K562 (cell line): ENCODE data around the gene NKD1. TPM values are rescaled to one million over a fixed set of nuclear protein-coding genes. Genes with fewer than 3 reads are reported as not detected.

Source experiments
- ATAC-seq: fragments of 200-7000 bp; cut with Tn5 transposase; 3 replicates; pipeline ENCODE4 v1.9.1; 2020; ENCODE audit warnings: moderate library complexity
- BruUV-seq: library from RNA; stranded (reverse); fragments of 400-500 nt; replicated peaks from 2 replicates; lab custom pipeline; 2021; lab: Mats Ljungman, UMichigan
- CTCF ChIA-PET: fragments of 300-600 bp; formaldehyde crosslinking; extraction: SDS; loops from one replicate; lab custom pipeline; 2021; ENCODE audit warnings: low intra/inter-chr PET ratio; lab: Yijun Ruan, JAX
- POLR2A ChIA-PET: fragments of 300-600, 350-650 bp; sonication (Branson Sonifier 250); formaldehyde crosslinking; extraction: SDS; loops from one replicate; lab custom pipeline; 2021; ENCODE audit warnings: antibody characterized with exemption, inconsistent platforms; lab: Yijun Ruan, JAX
- DNase-seq, 4 experiments: peaks; one replicate each; pipeline versions ENCODE4 v3.0.0 to v3.0.0-alpha.2; 2011 to 2018; ENCODE audit warnings: low spot score in 3 of 4, mixed read lengths in 3 of 4; ENCODE audit errors: extremely low read depth in 1 of 4
- FAIRE-seq: peaks from 2 replicates; lab custom pipeline; 2011; peaks lifted over from hg19 to GRCh38; lab: Jason Lieb, UNC
- H2AFZ ChIP-seq: 2 replicates; pipeline ENCODE4 v1.6.0; 2011; ENCODE audit warnings: low read depth, low read length, control low read depth, inconsistent platforms
- H3K27ac ChIP-seq: fragments of 200-600 bp; 3 replicates; pipeline ENCODE4 v1.8.0; 2011; ENCODE audit warnings: low read depth, mild to moderate bottlenecking, control low read depth, inconsistent platforms, low read length, moderate library complexity, mixed read lengths; ENCODE audit errors: extremely low read depth
- H3K27me3 ChIP-seq, 2 experiments: fragments of 300-600 bp in 1 of 2; 2 replicates in 1 of 2; 3 replicates in 1 of 2; pipeline versions ENCODE4 v1.6.0 to v1.8.0; 2011; ENCODE audit warnings: inconsistent platforms in 2 of 2, low read length in 2 of 2, mild to moderate bottlenecking in 1 of 2, mixed read lengths in 1 of 2, moderate library complexity in 1 of 2; ENCODE audit not compliant: control insufficient read depth in 2 of 2, insufficient read depth in 2 of 2
- H3K36me3 ChIP-seq: fragments of 300-600 bp; 3 replicates; pipeline ENCODE4 v1.8.0; 2011; ENCODE audit warnings: mild to moderate bottlenecking, low read length, inconsistent platforms; ENCODE audit not compliant: control insufficient read depth, insufficient read depth
- H3K4me1 ChIP-seq, 2 experiments: fragments of 200-600 bp in 1 of 2; replicated peaks in 1 of 2; 2 replicates in 1 of 2; 3 replicates in 1 of 2; pipeline versions ENCODE4 v1.5.1 to v1.8.0; 2011; ENCODE audit warnings: inconsistent platforms in 2 of 2, low read length in 2 of 2, mild to moderate bottlenecking in 1 of 2, mixed read lengths in 1 of 2, moderate library complexity in 1 of 2; ENCODE audit not compliant: control insufficient read depth in 2 of 2, insufficient read depth in 2 of 2
- H3K4me2 ChIP-seq: 2 replicates; pipeline ENCODE4 v1.6.1; 2011; ENCODE audit warnings: low read length, control low read depth, inconsistent platforms, mixed read lengths; ENCODE audit not compliant: insufficient read depth
- H3K4me3 ChIP-seq: fragments of 200-600 bp; sonication (generic), shearing (Covaris generic); 2 replicates; pipeline ENCODE4 v1.5.1; 2016; ENCODE audit warnings: control low read depth, inconsistent platforms
- H3K79me2 ChIP-seq: fragments of 200-600 bp; 3 replicates; pipeline ENCODE4 v1.8.0; 2011; ENCODE audit warnings: low read length, inconsistent platforms; ENCODE audit not compliant: control insufficient read depth, insufficient read depth
- H3K9ac ChIP-seq, 2 experiments: 2 replicates each; pipeline versions ENCODE4 v1.6.0 to v1.6.1; 2011; ENCODE audit warnings: low read depth in 2 of 2, low read length in 2 of 2, control low read depth in 1 of 2, inconsistent platforms in 1 of 2, mild to moderate bottlenecking in 1 of 2, mixed read lengths in 1 of 2; ENCODE audit not compliant: insufficient read depth in 1 of 2
- H3K9me1 ChIP-seq: one replicate; pipeline ENCODE4 v1.6.0; 2011; ENCODE audit warnings: inconsistent platforms, mild to moderate bottlenecking, low read length, moderate library complexity; ENCODE audit not compliant: control insufficient read depth, insufficient read depth
- H3K9me3 ChIP-seq: replicated peaks from 2 replicates; pipeline ENCODE4 v1.5.1; 2011; ENCODE audit warnings: low read depth, low read length, inconsistent platforms; ENCODE audit not compliant: control insufficient read depth, insufficient read depth
- H4K20me1 ChIP-seq: replicated peaks from 2 replicates; pipeline ENCODE4 v1.6.1; 2011; ENCODE audit warnings: low read length, inconsistent platforms, mixed read lengths; ENCODE audit not compliant: control insufficient read depth, insufficient read depth
- ARID2 ChIP-seq: fragments of 450-650 bp; IDR thresholded peaks from 2 replicates; pipeline ENCODE4 v1.6.1; 2017; ENCODE audit warnings: antibody characterized with exemption, mild to moderate bottlenecking
- CHD2 ChIP-seq: IDR thresholded peaks from 2 replicates; pipeline ENCODE4 v1.6.1; 2011; ENCODE audit warnings: low read depth, low read length
- ELK3 ChIP-seq: fragments of 450-650 bp; formaldehyde crosslinking; IDR thresholded peaks from 2 replicates; pipeline ENCODE4 v1.4.0; 2020; ENCODE audit warnings: mild to moderate bottlenecking
- ETS1 ChIP-seq: conservative IDR thresholded peaks from 2 replicates; pipeline ENCODE4 v1.6.1; 2011; ENCODE audit warnings: low read depth, mild to moderate bottlenecking, low read length; ENCODE audit not compliant: control insufficient read depth
- HIVEP1 ChIP-seq: fragments of 250-450 bp; sonication (Bioruptor Pico); IDR thresholded peaks from 2 replicates; pipeline ENCODE4 v1.4.0; 2020; ENCODE audit warnings: mild to moderate bottlenecking
- LCOR ChIP-seq: sonication (generic); formaldehyde crosslinking; IDR thresholded peaks from 2 replicates; pipeline ENCODE4 v1.8.0; 2022; ENCODE audit warnings: mild to moderate bottlenecking, missing genetic modification reagents
- NR0B1 ChIP-seq: fragments of 450-650 bp; IDR thresholded peaks from one replicate; pipeline ENCODE4 v1.6.1; 2018; ENCODE audit warnings: mild to moderate bottlenecking, moderate library complexity; ENCODE audit not compliant: partially characterized antibody
- THRB ChIP-seq: fragments of 450-650 bp; formaldehyde crosslinking; conservative IDR thresholded peaks from 2 replicates; pipeline ENCODE4 v1.4.0; 2022; ENCODE audit warnings: mild to moderate bottlenecking, missing genetic modification characterization
- ZBTB17 ChIP-seq: fragments of 450-650 bp; formaldehyde crosslinking; IDR thresholded peaks from 2 replicates; pipeline ENCODE4 v1.4.0; 2020; ENCODE audit warnings: mild to moderate bottlenecking
- ZEB2 ChIP-seq: fragments of 450-650 bp; IDR thresholded peaks from 2 replicates; pipeline ENCODE4 v1.6.1; 2016
- ZKSCAN8 ChIP-seq: fragments of 200-800 bp; sonication (Bioruptor generic); IDR thresholded peaks from 2 replicates; pipeline ENCODE4 v1.6.1; 2016; ENCODE audit warnings: missing genetic modification characterization, missing compliant biosample characterization
- ZNF586 ChIP-seq: fragments of 450-650 bp; formaldehyde crosslinking; conservative IDR thresholded peaks from 2 replicates; pipeline ENCODE4 v1.4.0; 2020; ENCODE audit warnings: mild to moderate bottlenecking, moderate library complexity
- ZNF644 ChIP-seq: fragments of 200-800 bp; sonication (Bioruptor generic); IDR thresholded peaks from 2 replicates; pipeline ENCODE4 v1.6.1; 2016; ENCODE audit warnings: low read depth, missing genetic modification characterization, missing compliant biosample characterization
- WGBS: fragments of 100-300 bp; shearing (Covaris generic); methylation state at CpG from one replicate; pipeline ENCODE4 v1.1.6; 2016; ENCODE audit warnings: low coverage, mixed read lengths; ENCODE audit not compliant: insufficient coverage; ENCODE audit errors: missing lambda C conversion rate; 5-methylcytosine and 5-hydroxymethylcytosine counted together
- in situ Hi-C: fragments of 300-500 bp; cut with MboI; formaldehyde crosslinking; loops from 4 replicates; pipeline ENCODE4 v1.15.0; 2018; ENCODE audit warnings: inconsistent platforms, mixed read lengths
- intact Hi-C: fragments of 100-400 bp; cut with micrococcal nuclease; formaldehyde crosslinking; loops from 2 replicates; pipeline ENCODE4 v1.14.2; 2022
- polyA plus RNA-seq, 8 experiments: library from polyadenylated mRNA; depleted of rRNA in 4 of 8; stranded (reverse) in 5 of 8; unstranded in 3 of 8; fragments of >200 nt; fragmentation: Nextera tagmentation in 2 of 8; fragmentation: Illumina TruSeq in 1 of 8; extraction: Ambion mirVana in 2 of 8; extraction: Trizol in 1 of 8; gene quantifications; 2 replicates each; pipeline versions ENCODE4 v1.2.1 to v1.2.3, GENCODE V29; 2011 to 2014; ENCODE audit warnings: inconsistent platforms in 1 of 8, missing spikeins in 1 of 8
- total RNA-seq, 7 experiments: library from RNA; depleted of rRNA in 6 of 7; stranded (reverse); fragments of >200 nt in 6 of 7; fragmentation: Illumina TruSeq in 2 of 7; extraction: Trizol in 2 of 7; gene quantifications; 2 replicates each; pipeline versions ENCODE4 v1.2.1 to v1.2.3, GENCODE V29; 2011 to 2021; ENCODE audit warnings: low replicate concordance in 1 of 7

Gene NKD1
- total and polyA plus RNA-seq, 9 of the 15 experiments (the other 6 are each of a cell fraction or from before 2014, with no cell fraction given), result under 0.01 to 0.24 (median 0.04) TPM; not detected in 2

- no TSS peak for BruUV-seq
- WGBS, result 4% methylated on average over 8 of the region's 8 CpGs
- no peak for FAIRE-seq
- TF ChIP-seq THRB (CRISPR knock-in tag) (no peak), ZNF644 (no peak), NR0B1 (no peak), ZKSCAN8 (CRISPR knock-in tag) (no peak), LCOR (CRISPR knock-in tag) (no peak), ZNF586 (CRISPR knock-in tag) (no peak), CHD2 (no peak), ETS1 (no peak), ARID2 (no peak), ZBTB17 (CRISPR knock-in tag) (no peak), HIVEP1 (CRISPR knock-in tag) (no peak), ELK3 (CRISPR knock-in tag) (no peak), ZEB2 (no peak)
- no peaks in the 10 kb centered on the region for H3K9me3 ChIP-seq
- CTCF ChIA-PET, result no interaction called here
- H3K9me1 ChIP-seq, result no peaks in the 10 kb centered on the region
- no peaks in the 10 kb centered on the region for H4K20me1 ChIP-seq
- intact Hi-C loops, result no loop called here
- H3K9ac ChIP-seq, result no peak overlapping the region
- POLR2A ChIA-PET, result no interaction called here
- H3K36me3 ChIP-seq, result no peaks in the 10 kb centered on the region
- in situ Hi-C loops, result no loop called here
- H3K4me3 ChIP-seq, result no peak overlapping the region
- no peak for DNase-seq
- H3K27me3 ChIP-seq, result peaks cover 13 to 50% of the 10 kb centered on the region in 2 experiments; a peak in 4 of 5 replicates
- H3K4me2 ChIP-seq, result no peak overlapping the region
- no peaks in the 10 kb centered on the region for H3K79me2 ChIP-seq
- peaks cover 0 to 7% of the 10 kb centered on the region in 2 experiments; a peak in 2 of 5 replicates for H3K4me1 ChIP-seq
- H3K27ac ChIP-seq, result no peak overlapping the region
- ATAC-seq, result no peak
- no peak overlapping the region for H2AFZ ChIP-seq
These were observed 83.2 kb downstream of the NKD1 start for GRCh38 chr16:50631249-50631984.
